Stimulated activated CD4-positive, alpha-beta T cell treated with anti-CD3 and anti-CD28 coated beads, Interleukin-12 subunit alpha, Interleukin-12 subunit beta, amount 100 ng/mL, for 4 hours (primary cell): ENCODE results near the gene MAG.

Source experiments
- DNase-seq: peaks from one replicate; pipeline ENCODE4 v3.0.0-alpha.2; 2020

The MAG gene, protein sequence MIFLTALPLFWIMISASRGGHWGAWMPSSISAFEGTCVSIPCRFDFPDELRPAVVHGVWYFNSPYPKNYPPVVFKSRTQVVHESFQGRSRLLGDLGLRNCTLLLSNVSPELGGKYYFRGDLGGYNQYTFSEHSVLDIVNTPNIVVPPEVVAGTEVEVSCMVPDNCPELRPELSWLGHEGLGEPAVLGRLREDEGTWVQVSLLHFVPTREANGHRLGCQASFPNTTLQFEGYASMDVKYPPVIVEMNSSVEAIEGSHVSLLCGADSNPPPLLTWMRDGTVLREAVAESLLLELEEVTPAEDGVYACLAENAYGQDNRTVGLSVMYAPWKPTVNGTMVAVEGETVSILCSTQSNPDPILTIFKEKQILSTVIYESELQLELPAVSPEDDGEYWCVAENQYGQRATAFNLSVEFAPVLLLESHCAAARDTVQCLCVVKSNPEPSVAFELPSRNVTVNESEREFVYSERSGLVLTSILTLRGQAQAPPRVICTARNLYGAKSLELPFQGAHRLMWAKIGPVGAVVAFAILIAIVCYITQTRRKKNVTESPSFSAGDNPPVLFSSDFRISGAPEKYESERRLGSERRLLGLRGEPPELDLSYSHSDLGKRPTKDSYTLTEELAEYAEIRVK

GRCh38 chr19:35291916-35292315 lies at the start of gene MAG:
TSS of gene MAG (plus strand) at chr19:35292161. CDS start at chr19:35295409, 3,248 bp downstream.
- DNase-seq, result no peak

- DNase-seq, result no peak
These were observed 45.4 kb upstream of the MAG start for GRCh38 chr19:35246466-35247092.

DNA sequence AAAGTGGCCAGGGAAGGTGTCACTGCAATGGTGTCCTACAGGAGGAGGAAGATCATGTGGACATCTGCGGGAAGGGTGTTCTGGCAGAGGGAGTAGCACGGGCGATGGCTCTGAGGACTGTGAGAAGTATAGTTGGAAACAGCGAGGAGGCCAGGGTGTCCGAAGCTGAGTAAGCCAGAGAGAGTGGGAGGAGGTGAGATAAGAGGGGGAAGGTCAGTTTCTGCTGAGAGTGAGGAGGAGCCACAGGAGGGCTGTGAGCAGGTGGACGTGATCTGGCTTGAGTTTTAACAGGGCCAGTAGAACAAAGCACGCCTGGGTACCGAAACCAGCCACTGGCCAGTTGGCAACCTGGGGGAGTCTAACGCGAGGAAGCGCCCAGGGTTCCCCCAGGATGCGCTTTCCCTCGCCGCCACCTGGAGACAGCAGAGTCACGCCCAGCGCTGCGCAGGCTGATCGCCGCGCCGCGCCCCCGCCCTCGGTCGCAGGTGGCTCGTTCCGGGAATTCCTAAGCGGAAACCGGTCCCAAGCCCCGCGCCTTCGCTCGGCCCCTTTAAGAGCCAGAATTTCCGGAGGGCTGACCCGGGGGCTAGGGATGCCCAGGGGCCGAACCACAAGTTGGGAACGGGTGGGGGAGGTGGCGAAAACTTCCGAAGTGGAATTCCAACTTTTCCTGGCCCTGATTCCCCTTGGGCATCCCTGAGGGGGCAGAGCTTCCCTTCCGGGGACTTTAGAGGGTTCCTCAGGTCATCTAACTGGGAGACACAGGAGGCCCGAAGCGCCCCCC lies 44.2 kb upstream of the MAG start:
- peak; percentile 59 for DNase-seq

GRCh38 chr19:35248310-35249145 lies 43.4 kb upstream of the MAG start, which contains the start of gene LSR:
TSS of gene LSR (plus strand) at chr19:35249002. CDS start at chr19:35249023, 21 bp downstream.
- DNase-seq, result peak; percentile 68

- DNase-seq, result no peak
These were observed 42.7 kb upstream of the MAG start for GRCh38 chr19:35249146-35249847.

DNA sequence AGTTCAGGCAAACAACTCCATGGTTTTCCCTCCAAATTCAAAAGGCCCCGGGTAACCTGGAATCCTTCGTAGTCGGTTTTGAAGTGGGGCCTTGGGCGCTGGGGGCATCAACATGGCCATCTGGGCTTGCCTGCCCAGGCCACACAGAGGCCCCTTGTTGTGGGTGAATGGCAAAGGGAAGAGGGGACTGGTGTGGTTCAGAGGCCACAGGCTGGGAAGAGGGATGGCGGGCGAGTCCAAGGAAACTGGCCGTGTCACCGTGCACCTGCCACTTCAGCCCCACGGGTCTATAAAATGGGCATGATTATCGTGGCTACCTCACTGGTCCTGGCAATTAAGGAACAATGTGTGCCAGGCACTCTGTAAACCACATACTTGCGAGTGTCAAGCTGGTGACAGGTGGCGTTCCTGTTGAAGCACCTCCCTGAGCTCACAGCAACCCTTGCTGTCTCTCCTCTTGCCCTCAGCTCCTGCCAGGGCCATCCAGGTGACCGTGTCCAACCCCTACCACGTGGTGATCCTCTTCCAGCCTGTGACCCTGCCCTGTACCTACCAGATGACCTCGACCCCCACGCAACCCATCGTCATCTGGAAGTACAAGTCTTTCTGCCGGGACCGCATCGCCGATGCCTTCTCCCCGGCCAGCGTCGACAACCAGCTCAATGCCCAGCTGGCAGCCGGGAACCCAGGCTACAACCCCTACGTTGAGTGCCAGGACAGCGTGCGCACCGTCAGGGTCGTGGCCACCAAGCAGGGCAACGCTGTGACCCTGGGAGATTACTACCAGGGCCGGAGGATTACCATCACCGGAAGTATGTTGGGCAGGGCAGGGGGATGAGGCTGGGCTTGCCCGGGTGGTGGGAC lies 41.9 kb upstream of the MAG start:
- DNase-seq, result no peak

DNA sequence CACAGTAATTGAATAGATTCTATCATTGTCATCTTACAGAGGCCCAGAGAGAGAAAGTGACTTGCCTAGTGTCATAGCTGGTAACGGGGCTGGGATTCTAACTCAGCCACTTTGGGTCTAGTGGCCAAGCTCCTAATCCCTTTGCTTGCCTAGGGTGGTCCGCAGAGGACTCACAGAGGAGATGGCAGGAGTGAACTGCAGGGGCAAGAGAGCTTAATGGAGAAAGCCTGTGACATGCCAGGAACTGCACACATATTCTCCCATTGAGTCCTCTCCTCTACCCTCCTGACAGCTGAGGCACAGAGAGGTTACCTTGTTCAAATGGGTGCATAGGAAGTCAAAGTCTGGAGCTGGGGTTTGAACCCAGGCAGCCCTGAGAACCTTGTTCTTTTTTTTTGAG lies 40.5 kb upstream of the MAG start:
- DNase-seq, result no peak

GRCh38 chr19:35253316-35254286 lies 38.4 kb upstream of the MAG start:
- no peak for DNase-seq

DNA sequence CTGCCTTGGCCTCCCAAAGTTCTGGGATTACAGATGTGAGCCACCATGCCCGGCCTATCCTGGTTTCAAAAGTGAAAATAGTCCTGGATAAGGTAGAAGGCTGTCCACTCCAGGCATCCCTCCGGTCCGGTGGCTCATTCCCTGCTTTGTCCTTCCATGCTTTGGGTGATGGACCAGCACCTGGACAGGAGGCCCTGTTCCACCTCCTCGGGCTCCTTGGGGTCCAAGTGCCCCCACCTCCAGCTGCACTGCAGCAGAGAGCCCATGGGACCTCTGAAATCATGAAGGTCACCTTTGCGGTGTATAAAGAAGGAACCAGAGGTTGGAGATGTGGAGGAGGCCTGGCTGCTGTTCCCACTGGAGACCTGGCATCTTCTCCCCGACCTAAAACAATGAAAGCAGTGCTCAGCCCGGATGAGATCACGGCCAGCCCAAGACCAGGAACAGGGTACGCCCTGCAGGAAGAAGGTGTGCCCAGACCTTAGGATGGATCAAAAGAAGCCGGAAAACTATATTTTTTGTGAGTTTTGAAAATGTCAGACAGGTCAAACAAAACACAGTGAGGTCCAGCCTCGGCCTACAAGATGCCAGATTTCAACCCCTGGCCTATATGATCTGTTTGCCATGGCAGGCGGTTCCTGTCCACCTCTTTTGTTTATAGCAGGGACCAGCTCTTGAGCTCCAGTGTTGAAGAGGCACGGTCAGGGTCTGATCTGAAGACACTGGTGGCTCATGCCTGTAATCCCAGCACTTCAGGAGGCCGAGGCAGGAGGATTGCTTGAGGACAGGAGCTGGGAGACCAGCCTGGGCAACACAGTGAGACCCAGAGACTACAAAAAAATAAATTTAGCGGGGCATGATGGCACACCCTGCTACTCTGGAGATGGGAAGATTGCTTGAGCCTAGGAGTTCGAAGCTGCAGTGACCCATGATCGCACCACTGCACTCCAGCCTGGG lies 37.3 kb upstream of the MAG start:
- no peak for DNase-seq

DNA sequence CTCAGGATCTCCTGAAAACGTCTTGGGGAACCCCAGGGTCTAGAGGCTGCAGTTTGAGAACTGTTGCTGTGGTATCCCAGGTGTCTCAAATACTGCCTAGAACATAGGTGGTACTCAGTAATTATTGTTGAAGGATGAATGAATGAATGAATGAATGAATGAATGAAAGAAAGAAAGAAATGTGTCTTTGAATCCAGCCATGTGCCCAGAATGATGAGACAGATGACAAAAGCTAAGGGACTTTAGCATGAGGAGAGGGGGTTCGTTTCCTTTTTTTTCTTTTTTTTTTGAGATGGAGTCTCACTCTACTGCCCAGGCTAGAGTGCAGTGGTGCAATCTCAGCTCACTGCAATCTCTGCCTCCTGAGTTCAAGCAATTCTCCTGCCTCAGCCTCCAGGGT lies 35.4 kb upstream of the MAG start:
- DNase-seq, result no peak

- no peak for DNase-seq
These were observed 34.9 kb upstream of the MAG start for GRCh38 chr19:35257113-35257461.

GRCh38 chr19:35260694-35261304 lies 31.2 kb upstream of the MAG start:
- no peak for DNase-seq

- no peak for DNase-seq
These were observed 30.4 kb upstream of the MAG start for GRCh38 chr19:35261356-35262100.

- no peak for DNase-seq
These were observed 29.7 kb upstream of the MAG start for GRCh38 chr19:35262101-35262761.

- no peak for DNase-seq
These were observed 27.5 kb upstream of the MAG start for GRCh38 chr19:35264268-35265125.
